ENCODE data around the gene MCC.

The MCC gene

GRCh38 chr5:113003763-113004162 lies 484.5 kb downstream of the MCC start:
- DNase-seq (ENCODE audit: low read depth) = no peak
- no peak overlapping the region for H3K4me3 ChIP-seq (ENCODE audit: low read length)
- no peak for TF ChIP-seq CTCF (conservative IDR thresholded peaks at IDR 0.05; ENCODE audit: low read depth, low read length)

GRCh38 chr5:113002423-113002822 lies 485.8 kb downstream of the MCC start:
- H3K4me3 ChIP-seq (ENCODE audit: low read length) = no peak overlapping the region
- DNase-seq (ENCODE audit: low read depth) = no peak
- no peak for TF ChIP-seq CTCF (conservative IDR thresholded peaks at IDR 0.05; ENCODE audit: low read depth, low read length)

GRCh38 chr5:113000466-113000865 lies 487.8 kb downstream of the MCC start:
- DNase-seq (ENCODE audit: low read depth) = no peak

GRCh38 chr5:112998296-112998695 lies 490.0 kb downstream of the MCC start:
- H3K4me3 ChIP-seq (ENCODE audit: low read length) = no peak overlapping the region
- no peak for DNase-seq (ENCODE audit: low read depth)
- TF ChIP-seq CTCF (conservative IDR thresholded peaks at IDR 0.05; ENCODE audit: low read depth, low read length) = no peak

More at GRCh38 chr5:113000466-113000865, 487.8 kb downstream of the MCC start:
- TF ChIP-seq CTCF (conservative IDR thresholded peaks at IDR 0.05; ENCODE audit: low read depth, low read length) = no peak
- H3K4me3 ChIP-seq (ENCODE audit: low read length) = no peak overlapping the region

GRCh38 chr5:112996830-112997374 lies 491.4 kb downstream of the MCC start:
- TF ChIP-seq CTCF (conservative IDR thresholded peaks at IDR 0.05; ENCODE audit: low read depth, low read length) = no peak
- no peak for DNase-seq (ENCODE audit: low read depth)
- no peak overlapping the region for H3K4me3 ChIP-seq (ENCODE audit: low read length)

GRCh38 chr5:112995764-112996618 lies 492.3 kb downstream of the MCC start:
- H3K4me3 ChIP-seq (ENCODE audit: low read length) = no peak overlapping the region
- no peak for DNase-seq (ENCODE audit: low read depth)
- peak; percentile 91 for TF ChIP-seq CTCF (conservative IDR thresholded peaks at IDR 0.05; ENCODE audit: low read depth, low read length)

- no peak for TF ChIP-seq CTCF (conservative IDR thresholded peaks at IDR 0.05; ENCODE audit: low read depth, low read length)
- DNase-seq (ENCODE audit: low read depth) = no peak
- H3K4me3 ChIP-seq (ENCODE audit: low read length) = no peak overlapping the region
Observed at GRCh38 chr5:112986224-112986623, 502.0 kb downstream of the MCC start.
